ENCODE data around the gene C4orf50.
"Not testable (repeated sequence)": the region's sequence is repeated elsewhere in the genome, so short reads cannot be mapped to it uniquely, and the experiment has no call there.

Gene C4orf50

DNA sequence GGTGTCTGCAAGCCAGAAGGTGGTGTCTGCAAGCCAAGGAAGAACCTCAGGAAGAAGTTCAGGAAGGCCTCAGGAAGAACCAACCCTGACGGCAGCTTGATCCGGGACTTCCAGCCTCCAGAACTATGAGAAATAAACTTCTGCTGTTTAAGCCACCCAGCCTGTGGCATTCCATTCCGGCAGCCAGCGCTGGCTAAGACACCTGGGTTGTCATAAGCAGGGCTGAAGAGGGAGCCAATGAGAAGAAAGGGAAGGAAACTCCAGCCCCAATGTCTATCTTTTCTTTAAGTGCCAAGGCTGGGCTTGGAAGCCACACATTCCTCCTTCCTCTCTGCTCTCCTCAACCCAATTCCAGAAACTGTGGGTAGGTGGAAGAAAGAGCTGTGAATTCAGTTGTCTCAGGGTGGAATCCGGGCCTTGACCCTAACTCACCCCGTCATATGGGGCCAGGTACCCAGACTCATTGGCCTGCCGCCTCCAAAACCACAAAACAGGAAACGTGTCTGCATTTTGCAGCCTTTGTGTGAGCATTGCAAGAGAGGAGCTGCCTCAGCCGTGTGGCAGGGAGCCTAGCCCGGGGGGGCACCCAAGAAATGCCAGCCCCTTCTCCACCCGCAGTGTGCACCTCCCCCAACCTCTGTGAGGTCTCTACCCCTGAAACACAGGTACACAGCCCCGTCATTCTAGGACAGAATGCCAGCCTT lies 152.2 kb downstream of the C4orf50 start:
- no peak for DNase-seq (ENCODE audit: low spot score)

GRCh38 chr4:5863461-5864113 lies 154.6 kb downstream of the C4orf50 start:
- DNase-seq (ENCODE audit: low spot score): no peak

DNA sequence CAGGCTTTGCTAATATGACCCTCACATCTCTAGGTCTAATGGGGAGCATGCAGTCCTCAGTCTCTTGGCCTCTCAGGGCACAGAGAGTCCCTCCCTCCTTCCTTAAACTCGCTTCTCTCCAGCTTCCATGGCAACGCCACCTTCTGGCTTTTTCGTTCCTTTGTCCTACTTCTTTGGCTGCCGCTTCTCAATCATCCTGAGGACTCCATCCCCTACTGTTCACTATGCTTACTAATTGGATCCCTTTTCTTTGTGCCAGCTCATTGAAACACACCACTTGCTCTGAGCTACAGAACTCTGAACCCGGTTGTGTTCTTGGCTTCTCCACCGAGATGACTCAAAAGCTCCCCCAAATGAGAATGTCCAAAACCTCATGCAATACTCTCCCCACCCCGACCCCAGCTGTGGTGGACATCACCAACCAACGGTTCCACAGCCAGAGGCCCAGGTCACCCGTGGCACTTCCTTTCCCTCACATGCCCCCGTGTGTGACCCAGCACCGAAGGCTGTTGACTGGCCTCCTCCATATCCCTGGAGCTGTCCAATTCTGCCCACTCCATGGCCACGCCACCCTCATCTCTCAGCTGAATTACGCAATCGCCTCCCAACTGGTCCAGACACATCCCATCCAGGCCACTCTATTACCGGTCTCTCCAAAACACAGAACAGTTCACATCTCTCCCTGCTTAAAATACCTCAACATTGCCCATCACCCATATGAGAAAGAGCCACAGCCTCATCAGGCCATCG lies 160.0 kb downstream of the C4orf50 start:
- no peak for DNase-seq (ENCODE audit: low spot score)

- no peak for DNase-seq (ENCODE audit: low spot score)
These were observed 161.0 kb downstream of the C4orf50 start for GRCh38 chr4:5857199-5857598.

DNA sequence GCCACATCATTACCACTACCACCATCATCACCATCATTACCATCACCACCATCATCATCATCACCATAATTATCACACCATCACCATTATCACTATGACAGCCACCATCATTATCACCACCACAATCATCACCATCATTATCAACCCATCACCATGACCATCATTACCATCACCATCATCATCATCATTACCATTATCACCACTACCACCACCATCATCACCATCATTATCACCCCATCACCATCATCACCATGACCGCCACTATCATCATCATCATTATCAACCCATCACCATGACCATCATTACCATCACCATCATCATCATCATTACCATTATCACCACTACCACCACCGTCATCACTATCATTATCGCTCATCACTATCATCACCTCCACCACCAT lies 161.9 kb downstream of the C4orf50 start:
- not testable (repeated sequence) for DNase-seq (ENCODE audit: low spot score)

GRCh38 chr4:5854929-5855328 lies 163.3 kb downstream of the C4orf50 start:
- DNase-seq (ENCODE audit: low spot score): no peak

- no peak for DNase-seq (ENCODE audit: low spot score)
These were observed 165.6 kb downstream of the C4orf50 start for GRCh38 chr4:5852523-5853202.

GRCh38 chr4:5851637-5852301 lies 166.5 kb downstream of the C4orf50 start:
- DNase-seq (ENCODE audit: low spot score): no peak

Small RNA genes lying within 50 kb of the gene (small RNA-seq; reads per million reads assigned to genes)
- 0 reads per million in 2 experiments for gene MIR378D1

All from SK-N-DZ (cell line).